ENCODE data around the gene ARHGEF37. TPM values are rescaled to one million over a fixed set of nuclear protein-coding genes. Genes with fewer than 3 reads are reported as not detected.

The ARHGEF37 gene
- total RNA-seq, 2 donors from 2014 or later, result 14.1 to 17.3 TPM

GRCh38 chr5:149677731-149678130 lies 96.4 kb downstream of the ARHGEF37 start:
- intact Hi-C loops (cut with DNase I), result no loop called here
- DNase-seq (peak; percentile 41), ATAC-seq (peak in 1 of 2 donors; percentile 15)

- intact Hi-C loops (cut with DNase I), result no loop called here
- ATAC-seq (peak; percentile 11 to 46), DNase-seq (no peak)
These were observed 98.8 kb downstream of the ARHGEF37 start for GRCh38 chr5:149679876-149680809.

DNA sequence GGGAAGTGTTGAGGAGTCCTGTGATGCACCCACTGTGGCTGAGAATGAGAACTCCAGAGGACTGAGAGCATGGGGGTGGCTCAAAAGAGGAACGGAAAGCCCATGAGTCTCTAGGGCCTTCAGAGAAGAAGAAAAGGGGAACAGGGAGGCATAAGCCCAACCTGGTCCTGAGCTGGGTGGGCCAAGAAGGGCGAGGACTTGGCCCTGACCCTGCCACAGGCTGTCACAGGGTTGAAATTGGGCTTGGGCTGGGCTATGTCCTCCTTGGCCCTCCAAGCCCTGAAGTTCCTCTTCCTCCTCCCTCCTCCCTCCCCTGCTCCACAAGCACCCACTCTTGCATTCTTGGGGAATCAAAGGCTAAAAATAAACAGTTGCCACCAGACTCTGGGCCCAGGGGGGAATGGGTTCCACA lies 99.5 kb downstream of the ARHGEF37 start:
- peak; percentile 66 to 86 for ATAC-seq
- intact Hi-C loops (cut with DNase I), result no loop called here
- peak; percentile 54 for DNase-seq

GRCh38 chr5:149681252-149681651 lies 100.0 kb downstream of the ARHGEF37 start:
- DNase-seq (no peak), ATAC-seq (peak; percentile 59 to 77)
- intact Hi-C loops (cut with DNase I), result no loop called here

- intact Hi-C loops (cut with DNase I), result no loop called here
- DNase-seq, result no peak
- ATAC-seq, result no peak
These were observed 100.6 kb downstream of the ARHGEF37 start for GRCh38 chr5:149681922-149682321.

DNA sequence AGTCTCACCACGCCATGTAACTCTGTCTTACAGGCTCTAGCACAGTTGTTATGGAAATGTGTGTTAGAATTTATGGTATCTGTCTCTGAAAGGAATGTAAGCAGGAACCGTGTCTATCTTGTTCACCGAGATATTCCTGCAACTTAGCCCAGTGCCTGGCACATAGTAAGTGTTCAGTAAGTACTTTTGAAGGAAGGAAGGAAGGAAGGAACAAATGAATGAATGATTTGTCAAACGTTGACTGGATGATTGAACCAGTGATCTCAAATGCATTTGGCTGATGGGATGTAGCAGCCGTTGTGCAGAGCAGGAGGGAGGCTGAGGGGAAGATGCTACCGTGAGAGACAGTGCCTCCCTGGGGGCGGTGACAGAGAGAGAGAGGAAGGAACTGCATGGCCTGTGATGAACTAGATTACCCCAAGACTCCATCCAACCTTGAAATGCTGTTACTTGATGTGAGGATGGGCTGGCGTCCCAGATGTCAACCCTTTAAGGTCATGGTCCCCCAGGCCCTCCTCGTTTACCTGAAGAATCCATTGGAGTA lies 101.3 kb downstream of the ARHGEF37 start:
- ATAC-seq (no peak), DNase-seq (no peak)
- intact Hi-C loops (cut with DNase I), result no loop called here

DNA sequence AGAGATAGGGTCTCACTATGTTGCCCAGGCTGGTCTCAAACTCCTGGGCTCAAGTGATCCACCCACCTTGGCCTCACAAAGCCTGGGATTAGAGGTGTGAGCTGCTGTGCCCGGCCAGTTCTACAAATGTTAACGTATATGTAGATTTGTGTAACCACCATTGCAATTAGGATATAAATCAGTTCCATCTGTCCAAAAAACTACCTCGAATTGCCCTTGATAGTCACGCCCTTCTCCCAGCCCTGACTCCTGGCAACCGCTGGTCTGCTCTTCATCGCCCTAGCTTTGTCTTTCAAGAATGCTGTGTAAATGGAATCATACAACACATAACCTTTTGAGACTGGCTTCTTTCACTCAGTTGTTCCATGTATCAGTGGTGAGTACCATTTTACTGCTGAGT lies 102.7 kb downstream of the ARHGEF37 start:
- ATAC-seq, result no peak

DNA sequence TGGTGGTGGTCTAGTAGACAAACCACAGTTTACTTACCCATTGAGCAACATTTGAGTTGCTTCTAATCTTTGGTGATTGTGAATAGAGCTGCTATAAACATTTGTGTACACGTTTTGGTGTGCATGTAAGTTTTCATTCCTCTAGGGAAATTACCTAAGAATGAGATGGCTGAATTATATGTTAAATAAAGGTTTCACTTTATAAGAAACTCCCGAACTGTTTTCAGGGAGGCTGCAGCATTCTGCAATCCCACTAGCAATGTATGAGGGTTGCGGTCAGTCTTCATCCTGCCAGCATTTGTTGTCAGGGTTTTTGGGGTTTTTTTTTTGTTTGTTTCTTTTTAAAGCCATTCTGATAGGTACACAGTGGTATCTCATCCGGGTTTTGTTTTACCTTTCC lies 103.1 kb downstream of the ARHGEF37 start:
- ATAC-seq (no peak), DNase-seq (no peak)
- intact Hi-C loops (cut with DNase I), result no loop called here

More for the DNA sequence above, 102.7 kb downstream of the ARHGEF37 start:
- DNase-seq, result no peak
- intact Hi-C loops (cut with DNase I), result no loop called here

Other genes with a start within 250 kb of the ARHGEF37 start
- gene GRPEL2, start 236.0 kb upstream of the ARHGEF37 start, total RNA-seq, result 10 to 100 TPM in 1 of 2 donors, 1 to 10 TPM in 1; 8.7 to 15.4 TPM
- gene PCYOX1L, start 223.5 kb upstream of the ARHGEF37 start, total RNA-seq, result 1 to 10 TPM; 5.2 to 5.4 TPM
- gene IL17B, start 202.2 kb upstream of the ARHGEF37 start, total RNA-seq, result under 1 TPM; 0.44 to 0.89 TPM
- 100 to 1,000 TPM; 212 to 342 TPM for gene CSNK1A1, start 30.1 kb upstream of the ARHGEF37 start, total RNA-seq
- gene PPARGC1B, start 148.8 kb downstream of the ARHGEF37 start, total RNA-seq, result 10 to 100 TPM; 11.8 to 12.5 TPM

Measured in left cardiac atrium (tissue), 4 donors.